ENCODE measurements around the gene PNPLA8. TPM values are rescaled to one million over a fixed set of nuclear protein-coding genes. Genes with fewer than 3 reads are reported as not detected.
"Not testable (repeated sequence)": the region's sequence is repeated elsewhere in the genome, so short reads cannot be mapped to it uniquely, and the experiment has no call there.

PNPLA8 gene
- total and polyA plus RNA-seq, 2 donors (not counting 3 experiments of a cell fraction or from before 2014, with no cell fraction given) = 5.9 to 19.9 TPM

- Histone ChIP-seq H4K20me1 (replicated peaks; ENCODE audit: control insufficient read depth, extremely low read depth, insufficient read depth, low read length) (peaks cover 2% of the 10 kb centered on the region), H3K27me3 (ENCODE audit: control insufficient read depth in 2 of 2, insufficient read depth in 2 of 2, low read length in 2 of 2) (no peaks in the 10 kb centered on the region), H2AFZ (ENCODE audit: low read depth, low read length) (no peak overlapping the region), H3K36me3 (ENCODE audit: control insufficient read depth in 2 of 2, extremely low read depth in 1 of 2, insufficient read depth in 2 of 2, low read length in 2 of 2) (no peaks in the 10 kb centered on the region), H3K4me3 (replicated peaks in 1 of 3; ENCODE audit: insufficient read depth in 1 of 3, low read depth in 1 of 3, low read length in 3 of 3) (no peak overlapping the region), H3K4me1 (ENCODE audit: control insufficient read depth, extremely low read depth, insufficient read depth, low read length) (peaks cover 10% of the 10 kb centered on the region), H3K27ac (ENCODE audit: insufficient read depth, low read depth, low read length) (no peak overlapping the region), H3K9me3 (replicated peaks; ENCODE audit: control insufficient read depth, insufficient read depth, low read length) (no peaks in the 10 kb centered on the region), H3K4me2 (ENCODE audit: insufficient read depth, low read length) (no peak overlapping the region), H3K79me2 (ENCODE audit: control insufficient read depth, insufficient read depth, low read length) (no peaks in the 10 kb centered on the region), H3K9me1 (replicated peaks; ENCODE audit: control insufficient read depth, extremely low read depth, insufficient read depth, low read length) (no peaks in the 10 kb centered on the region), H3K9ac (replicated peaks; ENCODE audit: extremely low read depth, insufficient read depth, low read length) (no peak overlapping the region)
- dilution Hi-C loops (cut with MboI; ENCODE audit: extremely low pct_ligation_motif_present, low sequenced_read_pairs) = no loop called here
- TF ChIP-seq POLR2A (IDR thresholded peaks at IDR 0.05; ENCODE audit: low read depth, low read length) (no peak), FOS (IDR thresholded peaks at IDR 0.05; ENCODE audit: borderline replicate concordance, insufficient read depth, low read length) (no peak), MAX (IDR thresholded peaks at IDR 0.05; ENCODE audit: insufficient read depth, insufficient read length) (no peak), MYC (IDR thresholded peaks at IDR 0.05; ENCODE audit: low read depth, low read length) (no peak), CTCF (IDR thresholded peaks at IDR 0.05; ENCODE audit: extremely low read depth in 1 of 2, insufficient read depth in 1 of 2, low read depth in 1 of 2, low read length in 2 of 2) (no peak), GATA2 (IDR thresholded peaks at IDR 0.05; ENCODE audit: insufficient read depth, insufficient read length, low read depth, low read length) (no peak), POLR2AphosphoS5 (IDR thresholded peaks at IDR 0.05; ENCODE audit: insufficient read depth, low read depth, low read length) (no peak), EZH2 (IDR thresholded peaks at IDR 0.05; ENCODE audit: borderline replicate concordance, low read depth, low read length, severe bottlenecking) (no peak), JUN (IDR thresholded peaks at IDR 0.05; ENCODE audit: borderline replicate concordance, insufficient read depth, insufficient read length, low read depth) (no peak)
- BruUV-seq (replicated peaks) = no TSS peak
- POLR2A ChIA-PET = no interaction called here
- FAIRE-seq (no peak), DNase-seq (ENCODE audit: low read depth, low spot score) (no peak)
- CTCF ChIA-PET = interaction anchor here (1.4 to 1.7 kb wide), 2 partner anchors 9 to 15 kb away, joined by 3 to 4 read pairs; no protein-coding TSS in a partner anchor
- intact Hi-C loops (cut with micrococcal nuclease) = no loop called here
Measured at GRCh38 chr7:108511939-108512338, 14.0 kb downstream of the PNPLA8 start.

GRCh38 chr7:108504576-108504975, 21.4 kb downstream of the PNPLA8 start:
- CTCF ChIA-PET = not testable (repeated sequence)

More at GRCh38 chr7:108504576-108504975, 21.4 kb downstream of the PNPLA8 start:
- H3K27ac ChIP-seq (ENCODE audit: insufficient read depth, low read depth, low read length); BruUV-seq (replicated peaks); H3K9ac ChIP-seq (replicated peaks; ENCODE audit: extremely low read depth, insufficient read depth, low read length); H4K20me1 ChIP-seq (replicated peaks; ENCODE audit: control insufficient read depth, extremely low read depth, insufficient read depth, low read length); H3K4me3 ChIP-seq (replicated peaks in 1 of 3; ENCODE audit: insufficient read depth in 1 of 3, low read depth in 1 of 3, low read length in 3 of 3); H3K36me3 ChIP-seq (ENCODE audit: control insufficient read depth in 2 of 2, extremely low read depth in 1 of 2, insufficient read depth in 2 of 2, low read length in 2 of 2); intact Hi-C loops (cut with micrococcal nuclease); H3K27me3 ChIP-seq (ENCODE audit: control insufficient read depth in 2 of 2, insufficient read depth in 2 of 2, low read length in 2 of 2); FAIRE-seq; dilution Hi-C loops (cut with MboI; ENCODE audit: extremely low pct_ligation_motif_present, low sequenced_read_pairs); H2AFZ ChIP-seq (ENCODE audit: low read depth, low read length); H3K9me3 ChIP-seq (replicated peaks; ENCODE audit: control insufficient read depth, insufficient read depth, low read length); DNase-seq (ENCODE audit: low read depth, low spot score); H3K9me1 ChIP-seq (replicated peaks; ENCODE audit: control insufficient read depth, extremely low read depth, insufficient read depth, low read length); H3K4me1 ChIP-seq (ENCODE audit: control insufficient read depth, extremely low read depth, insufficient read depth, low read length); POLR2A ChIA-PET; H3K79me2 ChIP-seq (ENCODE audit: control insufficient read depth, insufficient read depth, low read length); H3K4me2 ChIP-seq (ENCODE audit: insufficient read depth, low read length): not testable (repeated sequence)

Data from endothelial cell of umbilical vein (primary cell).